ENCODE data around the gene MRPS27. TPM values are rescaled to one million over a fixed set of nuclear protein-coding genes. Genes with fewer than 3 reads are reported as not detected.

The MRPS27 gene
- total RNA-seq, 4 donors from 2014 or later = 33.2 to 74.9 (median 62.3) TPM

GRCh38 chr5:72182686-72183085 is 137.4 kb downstream of the MRPS27 start:
- TF ChIP-seq CTCF (IDR thresholded peaks at IDR 0.05 in 4 of 5, conservative IDR thresholded peaks at IDR 0.05 in 1 of 5) = no peak
- no peak for TF ChIP-seq POLR2A (IDR thresholded peaks at IDR 0.05)
- Histone ChIP-seq H3K36me3 (no peaks in the 10 kb centered on the region), H3K27ac (no peak overlapping the region), H3K4me3 (no peak overlapping the region), H3K27me3 (peaks cover 4 to 16% (median 10%) of the 10 kb centered on the region in 3 donors), H3K9me3 (no peaks in the 10 kb centered on the region), H3K4me1 (peaks cover 4 to 8% of the 10 kb centered on the region in 2 donors)
- DNase-seq = no peak
- in situ Hi-C loops (cut with MboI; ENCODE audit: low sequenced_read_pairs in 4 of 4) = no loop called here
- no peak for ATAC-seq
- intact Hi-C loops (cut with DNase I; ENCODE audit: low total_unique reads) = no loop called here

GRCh38 chr5:72180925-72181324 is 139.1 kb downstream of the MRPS27 start:
- no peak overlapping the region for H3K4me3 ChIP-seq
- in situ Hi-C loops (cut with MboI; ENCODE audit: low sequenced_read_pairs in 4 of 4) = no loop called here
- ATAC-seq (no peak), DNase-seq (no peak)
- peaks cover 4 to 16% (median 10%) of the 10 kb centered on the region in 3 donors for H3K27me3 ChIP-seq
- H3K36me3 ChIP-seq = no peaks in the 10 kb centered on the region
- no peak for TF ChIP-seq CTCF (IDR thresholded peaks at IDR 0.05 in 4 of 5, conservative IDR thresholded peaks at IDR 0.05 in 1 of 5)
- no peak for TF ChIP-seq POLR2A (IDR thresholded peaks at IDR 0.05)
- intact Hi-C loops (cut with DNase I; ENCODE audit: low total_unique reads) = no loop called here
- H3K4me1 ChIP-seq = peaks cover 4 to 8% of the 10 kb centered on the region in 2 donors
- H3K9me3 ChIP-seq = no peaks in the 10 kb centered on the region
- no peak overlapping the region for H3K27ac ChIP-seq

- in situ Hi-C loops (cut with MboI; ENCODE audit: low sequenced_read_pairs in 4 of 4) (no loop called here), intact Hi-C loops (cut with DNase I; ENCODE audit: low total_unique reads) (no loop called here)
- DNase-seq = no peak
- TF ChIP-seq CTCF (IDR thresholded peaks at IDR 0.05 in 4 of 5, conservative IDR thresholded peaks at IDR 0.05 in 1 of 5) (no peak), POLR2A (IDR thresholded peaks at IDR 0.05) (no peak)
- peaks cover 4 to 16% (median 10%) of the 10 kb centered on the region in 3 donors for H3K27me3 ChIP-seq
- H3K36me3 ChIP-seq = no peaks in the 10 kb centered on the region
- H3K27ac ChIP-seq = peak overlapping the region in 2 of 4 donors; percentile 30 to 47
- H3K4me3 ChIP-seq = peak overlapping the region; percentile 14 to 34 (median 23)
- no peaks in the 10 kb centered on the region for H3K9me3 ChIP-seq
- H3K4me1 ChIP-seq = peaks cover 0 to 8% of the 10 kb centered on the region in 2 donors
- ATAC-seq = no peak
Measured at GRCh38 chr5:72179816-72180440, 140.1 kb downstream of the MRPS27 start.

GRCh38 chr5:72179028-72179815 is 140.8 kb downstream of the MRPS27 start:
- H3K36me3 ChIP-seq = no peaks in the 10 kb centered on the region
- ATAC-seq (peak; percentile 48 to 66), DNase-seq (peak; percentile 25 to 56)
- no peaks in the 10 kb centered on the region for H3K9me3 ChIP-seq
- peaks cover 0 to 8% of the 10 kb centered on the region in 2 donors for H3K4me1 ChIP-seq
- peak overlapping the region; percentile 28 to 47 (median 34) for H3K27ac ChIP-seq
- H3K4me3 ChIP-seq = peak overlapping the region; percentile 14 to 34 (median 23)
- peaks cover 4 to 16% (median 10%) of the 10 kb centered on the region in 3 donors for H3K27me3 ChIP-seq
- in situ Hi-C loops (cut with MboI; ENCODE audit: low sequenced_read_pairs in 4 of 4) (no loop called here), intact Hi-C loops (cut with DNase I; ENCODE audit: low total_unique reads) (no loop called here)
- no peak for TF ChIP-seq POLR2A (IDR thresholded peaks at IDR 0.05)

- peaks cover 3 to 16% (median 10%) of the 10 kb centered on the region in 3 donors for H3K27me3 ChIP-seq
- TF ChIP-seq POLR2A (IDR thresholded peaks at IDR 0.05) = no peak
- no peak for TF ChIP-seq CTCF (IDR thresholded peaks at IDR 0.05 in 4 of 5, conservative IDR thresholded peaks at IDR 0.05 in 1 of 5)
- DNase-seq (no peak), ATAC-seq (no peak)
- no peak overlapping the region for H3K4me3 ChIP-seq
- H3K9me3 ChIP-seq = no peaks in the 10 kb centered on the region
- H3K36me3 ChIP-seq = no peaks in the 10 kb centered on the region
- peaks cover 0 to 8% of the 10 kb centered on the region in 2 donors for H3K4me1 ChIP-seq
- in situ Hi-C loops (cut with MboI; ENCODE audit: low sequenced_read_pairs in 4 of 4) (no loop called here), intact Hi-C loops (cut with DNase I; ENCODE audit: low total_unique reads) (no loop called here)
- no peak overlapping the region for H3K27ac ChIP-seq
Measured at GRCh38 chr5:72177538-72177937, 142.5 kb downstream of the MRPS27 start.
